Lung (tissue), 12 donors: ENCODE data around the gene GRAMD1A. TPM values are rescaled to one million over a fixed set of nuclear protein-coding genes. Genes with fewer than 3 reads are reported as not detected.

ENCODE experiments used
- ATAC-seq: fragments of 200-7000 bp; cut with Tn5 transposase; one replicate; pipeline ENCODE4 v1.9.1; 2020; ENCODE audit warnings: moderate number of reproducible peaks; ENCODE audit not compliant: insufficient read depth, low FRiP score
- DNase-seq, 3 donors: peaks; one replicate each; pipeline ENCODE4 v3.0.0-alpha.2; 2013 to 2017
- H3K27ac ChIP-seq, 2 donors: one replicate each; pipeline ENCODE4 v1.5.1; 2013; ENCODE audit warnings: mild to moderate bottlenecking in 2 of 2, moderate library complexity in 2 of 2, control low read depth in 1 of 2, inconsistent platforms in 1 of 2, low read depth in 1 of 2, low read length in 1 of 2
- H3K27me3 ChIP-seq, 3 donors: one replicate each; pipeline ENCODE4 v1.5.1; 2013; ENCODE audit warnings: low read length in 2 of 3; ENCODE audit not compliant: control insufficient read depth in 3 of 3, insufficient read depth in 3 of 3
- H3K36me3 ChIP-seq, 4 donors: one replicate each; pipeline ENCODE4 v1.5.1; 2013; ENCODE audit warnings: low read length in 4 of 4, mild to moderate bottlenecking in 1 of 4, moderate library complexity in 1 of 4; ENCODE audit not compliant: control insufficient read depth in 4 of 4, insufficient read depth in 4 of 4
- H3K4me1 ChIP-seq, 5 donors: one replicate each; pipeline ENCODE4 v1.5.1; 2013; ENCODE audit warnings: low read length in 5 of 5, mild to moderate bottlenecking in 2 of 5, moderate library complexity in 1 of 5; ENCODE audit not compliant: control insufficient read depth in 5 of 5, insufficient read depth in 5 of 5
- H3K4me3 ChIP-seq: one replicate; pipeline ENCODE4 v1.5.1; 2013; ENCODE audit warnings: mild to moderate bottlenecking, control low read depth, moderate library complexity
- H3K9ac ChIP-seq, 2 donors: one replicate each; pipeline ENCODE4 v1.5.1; 2013; ENCODE audit warnings: low read length in 2 of 2, control low read depth in 1 of 2; ENCODE audit not compliant: insufficient read depth in 1 of 2
- H3K9me3 ChIP-seq, 4 donors: one replicate each; pipeline ENCODE4 v1.5.1; 2013; ENCODE audit warnings: low read length in 3 of 4, mild to moderate bottlenecking in 1 of 4, moderate library complexity in 1 of 4; ENCODE audit not compliant: control insufficient read depth in 4 of 4, insufficient read depth in 3 of 4
- CTCF ChIP-seq: IDR thresholded peaks from 2 replicates; pipeline ENCODE4 v1.5.1; 2012; ENCODE audit warnings: mild to moderate bottlenecking; ENCODE audit errors: control extremely low read depth, extremely low read depth
- WGBS, 2 donors: extraction: QIAGEN DNeasy Blood & Tissue Kit; methylation state at CpG; one replicate each; pipeline ENCODE4 v1.1.7; 2013; 5-methylcytosine and 5-hydroxymethylcytosine counted together
- polyA plus RNA-seq, 2 donors: library from polyadenylated mRNA; stranded (reverse); fragments of 200-250 nt; gene quantifications; one replicate each; pipeline ENCODE4 v1.2.1, GENCODE V29; 2013
- total RNA-seq, 2 donors: library from RNA; depleted of rRNA in 1 of 2; stranded (reverse); fragments of >200 nt in 1 of 2; gene quantifications; one replicate each; pipeline ENCODE4 v1.2.1, GENCODE V29; 2014 to 2021
- donor health status: control.
- donor health status: control.
- donor health status: Bipolar disorder and iron deficiency.
- donor health status: healthy.
- donor health status: DM: yes; HTN: yes; CAD: no.

GRAMD1A gene
- total and polyA plus RNA-seq, 4 donors: 92.2 to 217 (median 133) TPM

- H3K9ac ChIP-seq: no peak overlapping the region
- no peak for TF ChIP-seq CTCF
- ATAC-seq (no peak), DNase-seq (no peak)
- 93 to 95% methylated on average over 21 of the region's 21 CpGs for WGBS, 2 donors
- no peaks in the 10 kb centered on the region for H3K4me1 ChIP-seq
- no peaks in the 10 kb centered on the region for H3K27me3 ChIP-seq
- H3K9me3 ChIP-seq: peaks cover 0 to 3% (median 0%) of the 10 kb centered on the region in 4 donors
- H3K27ac ChIP-seq: no peak overlapping the region
- no peak overlapping the region for H3K4me3 ChIP-seq
- H3K36me3 ChIP-seq: no peaks in the 10 kb centered on the region
Measured at GRCh38 chr19:35075202-35076025, 75.3 kb downstream of the GRAMD1A start.

- H3K4me1 ChIP-seq: no peaks in the 10 kb centered on the region
- no peak overlapping the region for H3K27ac ChIP-seq
- no peaks in the 10 kb centered on the region for H3K27me3 ChIP-seq
- TF ChIP-seq CTCF: no peak
- H3K9ac ChIP-seq: no peak overlapping the region
- H3K36me3 ChIP-seq: no peaks in the 10 kb centered on the region
- no peaks in the 10 kb centered on the region for H3K9me3 ChIP-seq
- H3K4me3 ChIP-seq: no peak overlapping the region
- WGBS, 2 donors: 86 to 94% methylated on average over 6 of the region's 6 CpGs
- DNase-seq (no peak), ATAC-seq (no peak)
Measured at GRCh38 chr19:35076026-35076370, 75.9 kb downstream of the GRAMD1A start.

Other genes with a start within 250 kb of the GRAMD1A start
- 10 to 100 TPM in 1 of 2 donors, 1 to 10 TPM in 1; 9.3 to 11.2 TPM for gene ZNF599, start 227.1 kb upstream of the GRAMD1A start, total RNA-seq
- gene ZNF599, start 227.1 kb upstream of the GRAMD1A start, polyA plus RNA-seq: 1 to 10 TPM; 3.6 to 3.8 TPM
- gene ZNF30, start 73.4 kb upstream of the GRAMD1A start, total RNA-seq: 1 to 10 TPM; 3.3 to 5.5 TPM
- 1 to 10 TPM; 1.5 to 1.9 TPM for gene ZNF30, start 73.4 kb upstream of the GRAMD1A start, polyA plus RNA-seq
- 10 to 100 TPM in 1 of 2 donors, 1 to 10 TPM in 1; 8.1 to 17.2 TPM for gene ZNF792, start 36.1 kb upstream of the GRAMD1A start, total RNA-seq
- 1 to 10 TPM; 2.0 to 3.7 TPM for gene ZNF792, start 36.1 kb upstream of the GRAMD1A start, polyA plus RNA-seq
- gene SCN1B, start 30.1 kb downstream of the GRAMD1A start, total RNA-seq: 1 to 10 TPM; 1.5 to 8.4 TPM
- gene SCN1B, start 30.1 kb downstream of the GRAMD1A start, polyA plus RNA-seq: 10 to 100 TPM in 1 of 2 donors, 1 to 10 TPM in 1; 9.5 to 12.6 TPM
- gene HPN, start 41.4 kb downstream of the GRAMD1A start, total RNA-seq: 10 to 100 TPM; 15.4 to 31.1 TPM
- 10 to 100 TPM; 22.5 to 41.4 TPM for gene HPN, start 41.4 kb downstream of the GRAMD1A start, polyA plus RNA-seq
- gene FXYD3, start 115.5 kb downstream of the GRAMD1A start, total RNA-seq: 100 to 1,000 TPM; 130 to 172 TPM
- gene FXYD3, start 115.5 kb downstream of the GRAMD1A start, polyA plus RNA-seq: 100 to 1,000 TPM; 147 to 467 TPM
- gene LGI4, start 134.7 kb downstream of the GRAMD1A start, total RNA-seq: 1 to 10 TPM; 3.5 to 4.6 TPM
- 10 to 100 TPM in 1 of 2 donors, 1 to 10 TPM in 1; 1.6 to 11.2 TPM for gene LGI4, start 134.7 kb downstream of the GRAMD1A start, polyA plus RNA-seq
- 10 to 100 TPM; 17.8 to 27.5 TPM for gene FXYD1, start 138.5 kb downstream of the GRAMD1A start, total RNA-seq
- gene FXYD1, start 138.5 kb downstream of the GRAMD1A start, polyA plus RNA-seq: 10 to 100 TPM in 1 of 2 donors, 1 to 10 TPM in 1; 5.7 to 37.6 TPM
- not detected for gene FXYD7, start 142.9 kb downstream of the GRAMD1A start, total RNA-seq
- under 1 TPM; 0.31 to 0.39 TPM for gene FXYD7, start 142.9 kb downstream of the GRAMD1A start, polyA plus RNA-seq
- 100 to 1,000 TPM in 1 of 2 donors, 1 to 10 TPM in 1; 9.9 to 124 TPM for gene FXYD5, start 154.4 kb downstream of the GRAMD1A start, total RNA-seq
- gene FXYD5, start 154.4 kb downstream of the GRAMD1A start, polyA plus RNA-seq: 100 to 1,000 TPM; 152 to 203 TPM
- under 1 TPM in 1 of 2 donors, not detected in 1; 0.28 TPM for gene FAM187B, start 228.4 kb downstream of the GRAMD1A start, total RNA-seq
- under 1 TPM in 1 of 2 donors, not detected in 1; 0.20 TPM for gene FAM187B, start 228.4 kb downstream of the GRAMD1A start, polyA plus RNA-seq
- gene LSR, start 248.7 kb downstream of the GRAMD1A start, total RNA-seq: 10 to 100 TPM; 30.8 to 82.0 TPM
- 10 to 100 TPM; 60.0 to 77.4 TPM for gene LSR, start 248.7 kb downstream of the GRAMD1A start, polyA plus RNA-seq